SK-N-SH treated with all-trans-retinoic acid at 6 μM for 48 hours (cell line): ENCODE data around the gene GTF2F1.

Experiments
- ATAC-seq: fragments of 200-7000 bp; cut with Tn5 transposase; 3 replicates; pipeline ENCODE4 v1.9.1; 2020; ENCODE audit warnings: mild to moderate bottlenecking, moderate library complexity
- BACH2 ChIP-seq: fragments of 250-450 bp; sonication (Bioruptor Pico); IDR thresholded peaks from 2 replicates; pipeline ENCODE4 v1.9.0; 2021; ENCODE audit warnings: mild to moderate bottlenecking, borderline replicate concordance
- CSDC2 ChIP-seq: fragments of 250-450 bp; sonication (Bioruptor Pico); IDR thresholded peaks from 2 replicates; pipeline ENCODE4 v1.5.0; 2020; ENCODE audit warnings: mild to moderate bottlenecking, moderate library complexity
- ESRRG ChIP-seq: fragments of 250-450 bp; sonication (Bioruptor Pico); IDR thresholded peaks from 2 replicates; pipeline ENCODE4 v1.6.1; 2021; ENCODE audit warnings: mild to moderate bottlenecking
- GLIS3 ChIP-seq: fragments of 250-450 bp; sonication (Bioruptor Pico); IDR thresholded peaks from 2 replicates; pipeline ENCODE4 v1.5.0; 2020; ENCODE audit warnings: mild to moderate bottlenecking, moderate library complexity
- ISL1 ChIP-seq: fragments of 250-450 bp; sonication (Bioruptor Pico); IDR thresholded peaks from 2 replicates; pipeline ENCODE4 v2.1.2; 2022; ENCODE audit warnings: mild to moderate bottlenecking, moderate library complexity
- OSR1 ChIP-seq: fragments of 250-450 bp; sonication (Bioruptor Pico); IDR thresholded peaks from 2 replicates; pipeline ENCODE4 v1.8.0; 2022; ENCODE audit warnings: moderate library complexity, mild to moderate bottlenecking, inconsistent platforms
- POU6F1 ChIP-seq: fragments of 250-450 bp; sonication (Bioruptor Pico); IDR thresholded peaks from 2 replicates; pipeline ENCODE4 v1.8.0; 2021; ENCODE audit warnings: low read depth, mild to moderate bottlenecking, moderate library complexity, borderline replicate concordance
- PPARA ChIP-seq: fragments of 250-450 bp; sonication (Bioruptor Pico); IDR thresholded peaks from 2 replicates; pipeline ENCODE4 v1.5.0; 2020; ENCODE audit warnings: mild to moderate bottlenecking, borderline replicate concordance
- RARB ChIP-seq: fragments of 250-450 bp; sonication (Bioruptor Pico); IDR thresholded peaks from 2 replicates; pipeline ENCODE4 v1.8.0; 2021; ENCODE audit warnings: mild to moderate bottlenecking, moderate library complexity
- TCF4 ChIP-seq: fragments of 250-450 bp; sonication (Bioruptor Pico); IDR thresholded peaks from 2 replicates; pipeline ENCODE4 v1.8.0; 2021; ENCODE audit warnings: mild to moderate bottlenecking, moderate library complexity, borderline replicate concordance
- TOX ChIP-seq: fragments of 250-450 bp; sonication (Bioruptor Pico); IDR thresholded peaks from 2 replicates; pipeline ENCODE4 v1.8.0; 2021; ENCODE audit warnings: mild to moderate bottlenecking, moderate library complexity, borderline replicate concordance
- ZFP3 ChIP-seq: fragments of 250-450 bp; sonication (Bioruptor Pico); IDR thresholded peaks from 2 replicates; pipeline ENCODE4 v1.5.0; 2020; ENCODE audit warnings: mild to moderate bottlenecking, moderate library complexity
- ZFP30 ChIP-seq: fragments of 450-650 bp; formaldehyde crosslinking; IDR thresholded peaks from 2 replicates; pipeline ENCODE4 v1.5.0; 2022; ENCODE audit warnings: mild to moderate bottlenecking, moderate library complexity
- ZNF565 ChIP-seq: fragments of 450-650 bp; formaldehyde crosslinking; conservative IDR thresholded peaks from 2 replicates; pipeline ENCODE4 v1.5.0; 2020; ENCODE audit warnings: low read depth, mild to moderate bottlenecking, moderate library complexity
- ZNF70 ChIP-seq: fragments of 450-650 bp; formaldehyde crosslinking; IDR thresholded peaks from 2 replicates; pipeline ENCODE4 v1.5.0; 2020; ENCODE audit warnings: mild to moderate bottlenecking, moderate library complexity
- TF ChIP-seq, protein P1 (sequence below): fragments of 250-450 bp; sonication (Bioruptor Pico); IDR thresholded peaks from 2 replicates; pipeline ENCODE4 v1.5.1; 2021; ENCODE audit warnings: mild to moderate bottlenecking, moderate library complexity
- TF ChIP-seq, protein P2 (sequence below): fragments of 250-450 bp; sonication (Bioruptor Pico); IDR thresholded peaks from 2 replicates; pipeline ENCODE4 v1.5.1; 2020; ENCODE audit warnings: low read depth, mild to moderate bottlenecking, moderate library complexity
- TF ChIP-seq, protein P3 (sequence below): fragments of 250-450 bp; sonication (Bioruptor Pico); IDR thresholded peaks from 2 replicates; pipeline ENCODE4 v1.8.0; 2020; ENCODE audit warnings: mild to moderate bottlenecking, moderate library complexity, borderline replicate concordance
- TF ChIP-seq, protein P4 (sequence below): fragments of 250-450 bp; sonication (Bioruptor Pico); IDR thresholded peaks from 2 replicates; pipeline ENCODE4 v1.5.0; 2020; ENCODE audit warnings: mild to moderate bottlenecking, moderate library complexity

Gene GTF2F1

GRCh38 chr19:6374161-6374709 is 18.7 kb downstream of the GTF2F1 start:
- ATAC-seq = no peak
- TF ChIP-seq CSDC2 (CRISPR knock-in tag) (no peak), PPARA (CRISPR knock-in tag) (no peak), BACH2 (CRISPR knock-in tag) (no peak), ESRRG (CRISPR knock-in tag) (no peak), ZNF565 (CRISPR knock-in tag) (no peak), ZFP3 (CRISPR knock-in tag) (no peak), RARB (CRISPR knock-in tag) (no peak), TCF4 (CRISPR knock-in tag) (no peak), OSR1 (CRISPR knock-in tag) (no peak), POU6F1 (CRISPR knock-in tag) (no peak), TOX (no peak), ZNF70 (CRISPR knock-in tag) (no peak), GLIS3 (no peak), ISL1 (CRISPR knock-in tag) (no peak), ZFP30 (CRISPR knock-in tag) (no peak)
- TF ChIP-seq, protein P1, sequence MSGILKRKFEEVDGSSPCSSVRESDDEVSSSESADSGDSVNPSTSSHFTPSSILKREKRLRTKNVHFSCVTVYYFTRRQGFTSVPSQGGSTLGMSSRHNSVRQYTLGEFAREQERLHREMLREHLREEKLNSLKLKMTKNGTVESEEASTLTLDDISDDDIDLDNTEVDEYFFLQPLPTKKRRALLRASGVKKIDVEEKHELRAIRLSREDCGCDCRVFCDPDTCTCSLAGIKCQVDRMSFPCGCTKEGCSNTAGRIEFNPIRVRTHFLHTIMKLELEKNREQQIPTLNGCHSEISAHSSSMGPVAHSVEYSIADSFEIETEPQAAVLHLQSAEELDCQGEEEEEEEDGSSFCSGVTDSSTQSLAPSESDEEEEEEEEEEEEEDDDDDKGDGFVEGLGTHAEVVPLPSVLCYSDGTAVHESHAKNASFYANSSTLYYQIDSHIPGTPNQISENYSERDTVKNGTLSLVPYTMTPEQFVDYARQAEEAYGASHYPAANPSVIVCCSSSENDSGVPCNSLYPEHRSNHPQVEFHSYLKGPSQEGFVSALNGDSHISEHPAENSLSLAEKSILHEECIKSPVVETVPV = no peak
- TF ChIP-seq, protein P2, sequence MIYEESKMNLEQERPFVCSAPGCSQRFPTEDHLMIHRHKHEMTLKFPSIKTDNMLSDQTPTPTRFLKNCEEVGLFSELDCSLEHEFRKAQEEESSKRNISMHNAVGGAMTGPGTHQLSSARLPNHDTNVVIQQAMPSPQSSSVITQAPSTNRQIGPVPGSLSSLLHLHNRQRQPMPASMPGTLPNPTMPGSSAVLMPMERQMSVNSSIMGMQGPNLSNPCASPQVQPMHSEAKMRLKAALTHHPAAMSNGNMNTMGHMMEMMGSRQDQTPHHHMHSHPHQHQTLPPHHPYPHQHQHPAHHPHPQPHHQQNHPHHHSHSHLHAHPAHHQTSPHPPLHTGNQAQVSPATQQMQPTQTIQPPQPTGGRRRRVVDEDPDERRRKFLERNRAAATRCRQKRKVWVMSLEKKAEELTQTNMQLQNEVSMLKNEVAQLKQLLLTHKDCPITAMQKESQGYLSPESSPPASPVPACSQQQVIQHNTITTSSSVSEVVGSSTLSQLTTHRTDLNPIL (CRISPR knock-in tag) = no peak
- TF ChIP-seq, protein P3, sequence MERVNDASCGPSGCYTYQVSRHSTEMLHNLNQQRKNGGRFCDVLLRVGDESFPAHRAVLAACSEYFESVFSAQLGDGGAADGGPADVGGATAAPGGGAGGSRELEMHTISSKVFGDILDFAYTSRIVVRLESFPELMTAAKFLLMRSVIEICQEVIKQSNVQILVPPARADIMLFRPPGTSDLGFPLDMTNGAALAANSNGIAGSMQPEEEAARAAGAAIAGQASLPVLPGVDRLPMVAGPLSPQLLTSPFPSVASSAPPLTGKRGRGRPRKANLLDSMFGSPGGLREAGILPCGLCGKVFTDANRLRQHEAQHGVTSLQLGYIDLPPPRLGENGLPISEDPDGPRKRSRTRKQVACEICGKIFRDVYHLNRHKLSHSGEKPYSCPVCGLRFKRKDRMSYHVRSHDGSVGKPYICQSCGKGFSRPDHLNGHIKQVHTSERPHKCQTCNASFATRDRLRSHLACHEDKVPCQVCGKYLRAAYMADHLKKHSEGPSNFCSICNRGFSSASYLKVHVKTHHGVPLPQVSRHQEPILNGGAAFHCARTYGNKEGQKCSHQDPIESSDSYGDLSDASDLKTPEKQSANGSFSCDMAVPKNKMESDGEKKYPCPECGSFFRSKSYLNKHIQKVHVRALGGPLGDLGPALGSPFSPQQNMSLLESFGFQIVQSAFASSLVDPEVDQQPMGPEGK = no peak

DNA sequence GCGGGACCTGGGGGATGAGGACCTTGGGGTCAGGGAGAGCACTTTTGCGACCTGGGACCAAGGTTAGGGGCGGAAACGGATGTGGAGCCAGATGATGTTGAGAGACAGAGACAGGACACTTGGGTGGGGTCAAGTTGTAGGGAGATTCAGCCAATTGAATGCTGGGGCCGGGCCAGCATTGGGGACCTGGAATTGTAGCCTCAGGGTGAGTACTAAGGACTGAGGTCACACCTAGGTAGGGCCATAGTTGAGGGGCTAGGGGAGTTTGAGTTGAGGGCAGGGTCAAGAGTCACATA is 19.2 kb downstream of the GTF2F1 start:
- TF ChIP-seq, protein P4, sequence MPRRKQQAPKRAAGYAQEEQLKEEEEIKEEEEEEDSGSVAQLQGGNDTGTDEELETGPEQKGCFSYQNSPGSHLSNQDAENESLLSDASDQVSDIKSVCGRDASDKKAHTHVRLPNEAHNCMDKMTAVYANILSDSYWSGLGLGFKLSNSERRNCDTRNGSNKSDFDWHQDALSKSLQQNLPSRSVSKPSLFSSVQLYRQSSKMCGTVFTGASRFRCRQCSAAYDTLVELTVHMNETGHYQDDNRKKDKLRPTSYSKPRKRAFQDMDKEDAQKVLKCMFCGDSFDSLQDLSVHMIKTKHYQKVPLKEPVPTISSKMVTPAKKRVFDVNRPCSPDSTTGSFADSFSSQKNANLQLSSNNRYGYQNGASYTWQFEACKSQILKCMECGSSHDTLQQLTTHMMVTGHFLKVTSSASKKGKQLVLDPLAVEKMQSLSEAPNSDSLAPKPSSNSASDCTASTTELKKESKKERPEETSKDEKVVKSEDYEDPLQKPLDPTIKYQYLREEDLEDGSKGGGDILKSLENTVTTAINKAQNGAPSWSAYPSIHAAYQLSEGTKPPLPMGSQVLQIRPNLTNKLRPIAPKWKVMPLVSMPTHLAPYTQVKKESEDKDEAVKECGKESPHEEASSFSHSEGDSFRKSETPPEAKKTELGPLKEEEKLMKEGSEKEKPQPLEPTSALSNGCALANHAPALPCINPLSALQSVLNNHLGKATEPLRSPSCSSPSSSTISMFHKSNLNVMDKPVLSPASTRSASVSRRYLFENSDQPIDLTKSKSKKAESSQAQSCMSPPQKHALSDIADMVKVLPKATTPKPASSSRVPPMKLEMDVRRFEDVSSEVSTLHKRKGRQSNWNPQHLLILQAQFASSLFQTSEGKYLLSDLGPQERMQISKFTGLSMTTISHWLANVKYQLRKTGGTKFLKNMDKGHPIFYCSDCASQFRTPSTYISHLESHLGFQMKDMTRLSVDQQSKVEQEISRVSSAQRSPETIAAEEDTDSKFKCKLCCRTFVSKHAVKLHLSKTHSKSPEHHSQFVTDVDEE (CRISPR knock-in tag) = no peak
- no peak for TF ChIP-seq ZFP3 (CRISPR knock-in tag)
- TF ChIP-seq, protein P2 (CRISPR knock-in tag) = no peak
- TF ChIP-seq OSR1 (CRISPR knock-in tag) = no peak
- no peak for TF ChIP-seq ZNF70 (CRISPR knock-in tag)
- TF ChIP-seq ISL1 (CRISPR knock-in tag) = no peak
- TF ChIP-seq CSDC2 (CRISPR knock-in tag) = no peak
- no peak for TF ChIP-seq RARB (CRISPR knock-in tag)
- ATAC-seq = no peak
